Subcutaneous abdominal adipose tissue (tissue), 5 donors: ENCODE results near the gene ZNF177.
A peak's percentile ranks its signal among the peaks of the same experiment; 100 is the strongest.
"Not testable (repeated sequence)": the region's sequence is repeated elsewhere in the genome, so short reads cannot be mapped to it uniquely, and the experiment has no call there.

Experiments used
- H3K27ac ChIP-seq: one replicate; pipeline ENCODE4 v1.7.0; 2013; ENCODE audit warnings: low read depth, mild to moderate bottlenecking, inconsistent platforms, low read length, moderate library complexity
- H3K27me3 ChIP-seq, 5 donors: one replicate each; pipeline ENCODE4 v1.7.0; 2013; ENCODE audit warnings: low read length in 5 of 5, inconsistent platforms in 1 of 5; ENCODE audit not compliant: control insufficient read depth in 5 of 5, insufficient read depth in 4 of 5
- H3K36me3 ChIP-seq, 5 donors: one replicate each; pipeline ENCODE4 v1.7.0; 2013; ENCODE audit warnings: low read length in 5 of 5; ENCODE audit not compliant: control insufficient read depth in 5 of 5, insufficient read depth in 5 of 5
- H3K4me1 ChIP-seq, 5 donors: one replicate each; pipeline ENCODE4 v1.7.0; 2013; ENCODE audit warnings: low read length in 5 of 5, mild to moderate bottlenecking in 3 of 5, moderate library complexity in 1 of 5; ENCODE audit not compliant: control insufficient read depth in 5 of 5, insufficient read depth in 5 of 5
- H3K4me3 ChIP-seq, 5 donors: one replicate each; pipeline ENCODE4 v1.7.0; 2013; ENCODE audit warnings: low read length in 5 of 5, low read depth in 1 of 5
- H3K9ac ChIP-seq, 5 donors: one replicate each; pipeline ENCODE4 v1.7.0; 2013; ENCODE audit warnings: low read length in 5 of 5, mild to moderate bottlenecking in 4 of 5, moderate library complexity in 3 of 5
- H3K9me3 ChIP-seq, 5 donors: one replicate each; pipeline ENCODE4 v1.7.0; 2013; ENCODE audit warnings: low read length in 5 of 5; ENCODE audit not compliant: control insufficient read depth in 5 of 5
- donor health status: healthy.
- donor health status: healthy.
- donor health status: healthy.
- donor health status: healthy.
- donor health status: healthy.

The ZNF177 gene

DNA sequence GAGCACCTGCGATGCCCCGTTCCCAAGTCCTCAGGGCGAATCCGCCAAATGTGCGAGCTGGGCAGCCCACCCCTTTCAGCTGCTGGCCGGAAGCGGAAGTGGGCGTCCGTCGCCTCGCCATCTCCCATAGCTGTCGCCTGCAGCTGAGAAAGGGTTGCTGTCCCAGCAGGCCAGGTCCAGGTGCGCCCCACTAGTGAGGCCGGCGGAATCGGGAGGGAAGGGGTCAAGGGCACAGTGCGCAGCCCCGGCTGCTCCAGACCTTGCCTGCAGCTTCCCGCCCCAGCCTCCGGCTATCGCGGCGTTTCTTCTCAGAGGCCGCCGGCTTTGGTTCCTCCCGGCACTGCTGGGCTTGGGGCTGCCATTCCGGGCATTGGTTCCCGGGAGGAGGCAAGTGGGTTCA, at the start of gene ZNF177:
Gene ZNF177 (plus strand): TSS at position 109 of the 400 bp plus-strand sequence. CDS start 15,299 bp downstream, outside the sequence.
- Histone ChIP-seq H3K36me3 (peaks cover 3 to 16% (median 12%) of the 10 kb centered on the region in 5 donors), H3K27ac (no peak within 1 kb of the TSS), H3K9ac (no peak within 1 kb of the TSS), H3K9me3 (peaks cover 23 to 89% (median 76%) of the 10 kb centered on the region in 5 donors), H3K27me3 (no peaks in the 10 kb centered on the region), H3K4me1 (no peaks in the 10 kb centered on the region), H3K4me3 (peak within 1 kb of the TSS; percentile 23 to 61 (median 37))

DNA sequence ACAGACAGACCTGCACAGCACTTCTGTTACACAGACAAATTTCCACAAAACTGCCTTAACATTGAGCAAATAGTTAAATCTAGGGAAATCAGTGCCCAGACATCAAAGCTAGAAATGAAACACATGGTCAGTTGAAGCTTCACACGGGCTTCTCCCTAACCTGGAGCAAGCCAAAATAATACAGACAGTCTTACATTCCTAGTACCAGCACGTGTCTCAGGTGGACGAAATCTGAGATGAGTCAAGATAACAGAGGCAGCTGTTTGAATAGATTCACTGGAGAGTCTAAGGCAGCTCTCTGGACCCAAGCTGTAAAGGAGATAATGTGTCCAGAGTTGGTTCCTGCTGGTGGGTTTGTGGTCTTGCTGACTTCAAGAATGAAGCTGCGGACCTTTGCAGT, 49.1 kb upstream of the ZNF177 start:
- H3K9ac ChIP-seq: no peak overlapping the region
- peaks cover 0 to 13% (median 9%) of the 10 kb centered on the region in 5 donors for H3K4me1 ChIP-seq
- no peaks in the 10 kb centered on the region for H3K36me3 ChIP-seq
- H3K27me3 ChIP-seq: no peaks in the 10 kb centered on the region
- H3K9me3 ChIP-seq: peaks cover 0 to 2% (median 0%) of the 10 kb centered on the region in 5 donors
- no peak overlapping the region for H3K4me3 ChIP-seq
- H3K27ac ChIP-seq: no peak overlapping the region

DNA sequence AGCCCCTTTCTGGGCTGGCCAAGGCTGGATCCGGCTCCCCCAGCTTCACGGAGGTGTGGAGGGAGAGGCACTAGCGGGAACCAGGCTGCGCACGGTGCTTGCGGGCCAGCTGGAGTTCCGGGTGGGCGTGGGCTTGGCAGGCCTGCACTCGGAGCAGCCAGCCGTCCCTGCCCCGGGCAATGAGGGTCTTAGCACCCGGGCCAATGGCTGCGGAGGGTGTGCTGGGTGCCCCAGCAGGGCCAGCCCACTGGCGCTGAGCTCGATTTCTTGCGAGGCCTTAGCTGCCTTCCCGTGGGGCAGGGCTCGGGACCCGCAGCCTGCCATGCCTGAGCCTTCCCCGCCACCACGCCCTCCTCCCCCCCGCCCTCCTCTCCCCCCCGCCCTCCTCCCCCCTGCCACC, 41.5 kb upstream of the ZNF177 start:
- H3K9ac ChIP-seq: no peak overlapping the region
- no peaks in the 10 kb centered on the region for H3K27me3 ChIP-seq
- H3K9me3 ChIP-seq: peaks cover 0 to 10% (median 4%) of the 10 kb centered on the region in 5 donors
- H3K27ac ChIP-seq: no peak overlapping the region
- H3K4me1 ChIP-seq: peaks cover 2 to 19% (median 16%) of the 10 kb centered on the region in 5 donors
- H3K4me3 ChIP-seq: no peak overlapping the region
- no peaks in the 10 kb centered on the region for H3K36me3 ChIP-seq

DNA sequence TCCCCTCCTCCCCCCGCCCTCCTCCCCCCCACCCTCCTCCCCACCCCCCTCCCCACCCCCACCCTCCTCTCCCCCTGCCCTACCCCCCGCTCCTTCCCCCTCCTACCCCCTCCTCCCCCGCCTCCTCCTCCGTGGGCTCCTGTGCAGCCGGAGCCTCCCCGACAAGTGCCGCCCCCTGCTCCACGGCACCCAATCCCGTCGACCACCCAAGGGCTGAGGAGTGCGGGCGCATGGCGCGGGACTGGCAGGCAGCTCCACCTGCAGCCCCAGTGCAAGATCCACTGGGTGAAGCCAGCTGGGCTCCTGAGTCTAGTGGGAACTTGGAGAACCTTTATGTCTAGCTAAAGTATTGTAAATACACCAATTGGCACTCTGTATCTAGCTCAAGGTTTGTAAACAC, 41.1 kb upstream of the ZNF177 start:
- not testable (repeated sequence) for H3K27me3 ChIP-seq, H3K27ac ChIP-seq, H3K4me3 ChIP-seq, H3K36me3 ChIP-seq, H3K9ac ChIP-seq, H3K9me3 ChIP-seq
- H3K4me1 ChIP-seq: peaks cover 2 to 19% (median 16%) of the 10 kb centered on the region in 5 donors

DNA sequence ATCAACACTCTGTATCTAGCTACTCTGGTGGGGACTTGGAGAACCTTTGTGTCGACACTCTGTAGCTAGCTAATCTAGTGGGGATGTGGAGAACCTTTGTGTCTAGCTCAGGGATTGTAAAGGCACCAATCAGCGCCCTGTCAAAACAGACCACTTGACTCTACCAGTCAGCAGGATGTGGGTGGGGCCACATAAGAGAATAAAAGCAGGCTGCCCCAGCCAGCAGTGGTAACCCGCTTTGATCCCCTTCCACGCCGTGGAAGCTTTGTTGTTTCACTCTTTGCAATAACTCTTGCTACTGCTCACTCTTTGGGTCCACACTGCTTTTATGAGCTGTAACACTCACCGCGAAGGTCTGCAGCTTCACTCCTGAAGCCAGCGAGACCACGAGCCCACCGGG, 40.6 kb upstream of the ZNF177 start:
- not testable (repeated sequence) for H3K36me3 ChIP-seq, H3K27ac ChIP-seq, H3K4me3 ChIP-seq, H3K9ac ChIP-seq, H3K27me3 ChIP-seq
- Histone ChIP-seq H3K9me3 (peaks cover 0 to 12% (median 10%) of the 10 kb centered on the region in 5 donors), H3K4me1 (peaks cover 2 to 19% (median 16%) of the 10 kb centered on the region in 5 donors)

DNA sequence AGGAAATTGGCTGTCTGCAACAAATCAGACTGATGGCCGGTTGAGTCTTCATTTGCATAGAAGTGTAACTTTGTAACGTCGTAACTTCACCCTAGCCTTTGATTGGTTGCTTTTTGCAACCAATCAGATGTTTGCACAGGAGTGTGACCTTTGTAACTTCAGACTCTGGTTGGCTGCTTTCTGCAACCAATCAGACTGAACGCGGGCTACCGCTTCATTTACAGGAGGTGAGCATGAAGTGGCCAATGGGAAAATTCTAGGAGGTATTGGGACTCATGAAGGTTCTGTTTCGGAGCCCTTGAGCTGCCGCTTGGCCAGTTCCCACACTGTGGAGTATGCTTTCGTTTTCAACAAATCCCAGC, 39.3 kb upstream of the ZNF177 start:
- Histone ChIP-seq H3K36me3 (peaks cover 2 to 8% (median 6%) of the 10 kb centered on the region in 5 donors), H3K4me1 (peaks cover 2 to 19% (median 16%) of the 10 kb centered on the region in 5 donors), H3K9me3 (peaks cover 5 to 23% (median 21%) of the 10 kb centered on the region in 5 donors), H3K4me3 (peak overlapping the region; percentile 87 to 96 (median 90)), H3K27ac (peak overlapping the region; percentile 73), H3K27me3 (no peaks in the 10 kb centered on the region), H3K9ac (peak overlapping the region; percentile 50 to 77 (median 75))

DNA sequence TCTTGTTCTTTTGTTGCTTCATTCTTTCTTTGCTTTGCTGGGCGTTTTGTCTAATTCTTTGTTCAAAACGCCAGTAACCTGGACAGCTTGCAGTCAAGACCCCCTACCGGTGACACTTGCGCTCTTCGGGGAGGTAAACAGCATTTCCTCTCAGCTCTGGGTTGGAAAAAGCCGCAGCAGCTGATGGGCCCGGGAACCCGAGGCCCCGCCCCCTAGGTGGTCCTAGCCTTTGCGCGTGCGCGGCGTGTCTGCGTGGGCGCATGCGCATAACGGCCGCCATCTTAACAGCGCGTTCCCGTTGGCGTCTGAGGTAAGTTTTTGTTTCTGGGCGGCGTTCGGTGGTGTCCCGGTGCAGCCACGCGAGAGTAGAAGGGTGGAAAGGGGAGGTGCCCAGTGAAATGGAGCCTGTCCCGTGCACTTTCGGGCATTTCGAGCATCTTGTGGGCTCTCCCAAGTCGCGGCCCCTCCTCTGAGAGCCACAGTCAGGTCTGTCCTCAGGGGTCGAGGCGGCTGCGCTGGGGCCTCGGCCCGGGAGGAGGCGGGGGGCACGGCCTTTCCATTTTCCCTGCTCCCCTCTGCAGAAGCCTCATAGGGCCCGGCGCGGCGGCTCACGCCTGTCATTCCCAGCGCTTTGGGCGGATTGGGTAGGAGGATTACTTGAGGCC, 38.8 kb upstream of the ZNF177 start, which contains the start of gene ZNF559:
Gene ZNF559 (plus strand): TSS at position 261 of the 665 bp plus-strand sequence. CDS start 14,371 bp downstream, outside the sequence.
- Histone ChIP-seq H3K9me3 (peaks cover 9 to 28% (median 26%) of the 10 kb centered on the region in 5 donors), H3K27me3 (no peaks in the 10 kb centered on the region), H3K4me1 (peaks cover 2 to 19% (median 16%) of the 10 kb centered on the region in 5 donors), H3K4me3 (peak within 1 kb of the TSS; percentile 87 to 96 (median 90)), H3K9ac (peak within 1 kb of the TSS; percentile 50 to 78 (median 76)), H3K27ac (peak within 1 kb of the TSS; percentile 73), H3K36me3 (peaks cover 3 to 11% (median 8%) of the 10 kb centered on the region in 5 donors)

DNA sequence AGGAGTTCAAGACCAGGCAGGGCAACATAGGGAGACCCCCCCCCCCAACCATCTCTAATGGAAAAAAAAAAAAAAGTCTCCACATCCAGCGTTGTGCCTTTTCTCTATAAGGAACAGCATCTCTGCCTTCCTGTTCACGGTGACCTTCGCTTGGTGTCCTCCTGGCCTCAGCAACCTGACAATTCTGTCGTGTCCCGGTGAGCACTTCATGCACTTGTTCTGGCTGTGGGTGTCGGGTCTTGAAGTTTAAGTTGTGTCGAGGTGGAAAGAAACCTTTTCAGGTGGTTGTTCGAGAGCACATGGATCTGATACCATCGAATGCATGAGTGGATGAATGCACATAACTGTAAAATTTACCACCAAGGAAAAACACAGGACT, 38.2 kb upstream of the ZNF177 start:
- peak overlapping the region; percentile 81 to 96 (median 89) for H3K4me3 ChIP-seq

DNA sequence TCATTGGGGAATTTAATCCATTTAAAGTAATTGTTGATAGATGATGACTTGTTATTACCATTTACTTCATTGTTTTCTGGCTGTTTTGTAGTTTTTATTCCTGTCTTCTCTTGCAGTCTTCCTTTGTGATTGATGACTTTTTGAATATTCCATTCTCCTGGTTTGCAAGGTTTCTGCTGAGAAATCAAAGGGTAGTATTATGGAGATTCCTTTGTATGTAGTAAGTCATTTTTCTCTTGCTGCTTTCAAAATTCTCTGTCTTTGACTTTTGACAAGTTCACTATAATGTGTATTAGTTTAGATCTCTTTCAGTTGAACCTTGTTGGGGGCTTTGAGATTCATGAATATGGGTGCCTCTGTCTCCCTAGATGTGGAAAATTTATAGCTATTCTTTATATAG, 32.8 kb upstream of the ZNF177 start:
- Histone ChIP-seq H3K4me1 (peaks cover 0 to 2% (median 0%) of the 10 kb centered on the region in 5 donors), H3K27ac (no peak overlapping the region), H3K36me3 (peaks cover 13 to 47% (median 37%) of the 10 kb centered on the region in 5 donors), H3K27me3 (no peaks in the 10 kb centered on the region), H3K4me3 (peak overlapping the region in 4 of 5 donors; percentile 12 to 37 (median 32)), H3K9me3 (peaks cover 45 to 82% (median 78%) of the 10 kb centered on the region in 5 donors), H3K9ac (no peak overlapping the region)

More for the DNA sequence above, 38.2 kb upstream of the ZNF177 start:
- Histone ChIP-seq H3K9me3 (peaks cover 11 to 33% (median 31%) of the 10 kb centered on the region in 5 donors), H3K36me3 (peaks cover 3 to 12% (median 8%) of the 10 kb centered on the region in 5 donors), H3K27me3 (no peaks in the 10 kb centered on the region), H3K4me1 (peaks cover 2 to 19% (median 16%) of the 10 kb centered on the region in 5 donors), H3K9ac (peak overlapping the region in 4 of 5 donors; percentile 69 to 78 (median 76)), H3K27ac (peak overlapping the region; percentile 73)

DNA sequence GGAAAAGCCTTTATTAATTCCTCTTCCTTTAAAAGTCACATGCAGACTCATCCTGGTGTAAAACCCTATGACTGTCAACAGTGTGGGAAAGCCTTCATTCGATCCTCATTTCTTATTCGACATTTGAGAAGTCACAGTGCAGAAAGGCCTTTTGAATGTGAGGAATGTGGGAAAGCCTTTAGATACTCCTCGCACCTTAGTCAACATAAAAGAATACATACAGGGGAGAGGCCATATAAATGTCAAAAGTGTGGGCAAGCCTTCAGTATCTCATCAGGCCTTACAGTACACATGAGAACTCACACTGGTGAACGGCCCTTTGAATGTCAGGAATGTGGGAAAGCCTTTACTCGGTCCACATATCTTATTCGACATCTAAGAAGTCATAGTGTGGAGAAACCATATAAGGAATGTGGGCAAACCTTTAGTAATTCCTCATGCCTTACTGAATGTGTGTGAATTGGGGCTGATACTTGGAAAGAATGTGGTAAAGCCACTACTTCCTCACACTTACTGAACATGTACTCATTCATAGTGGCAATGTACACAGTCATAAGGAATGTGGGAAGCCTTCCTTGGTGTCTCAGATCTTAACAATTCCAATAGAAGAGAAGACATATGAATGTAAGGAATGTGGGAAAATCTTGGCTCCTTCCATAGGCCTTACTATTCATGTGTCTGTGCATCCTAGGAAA, 20.1 kb upstream of the ZNF177 start:
- H3K36me3 ChIP-seq: peaks cover 46 to 71% (median 59%) of the 10 kb centered on the region in 5 donors
- peak overlapping the region; percentile 23 to 67 (median 53) for H3K4me3 ChIP-seq
- no peak overlapping the region for H3K27ac ChIP-seq
- H3K9me3 ChIP-seq: peaks cover 76 to 95% (median 93%) of the 10 kb centered on the region in 5 donors
- H3K9ac ChIP-seq: no peak overlapping the region
- H3K4me1 ChIP-seq: peaks cover 0 to 3% (median 0%) of the 10 kb centered on the region in 5 donors
- H3K27me3 ChIP-seq: no peaks in the 10 kb centered on the region
